ENCODE results near the gene SORCS1.

SORCS1 gene

DNA sequence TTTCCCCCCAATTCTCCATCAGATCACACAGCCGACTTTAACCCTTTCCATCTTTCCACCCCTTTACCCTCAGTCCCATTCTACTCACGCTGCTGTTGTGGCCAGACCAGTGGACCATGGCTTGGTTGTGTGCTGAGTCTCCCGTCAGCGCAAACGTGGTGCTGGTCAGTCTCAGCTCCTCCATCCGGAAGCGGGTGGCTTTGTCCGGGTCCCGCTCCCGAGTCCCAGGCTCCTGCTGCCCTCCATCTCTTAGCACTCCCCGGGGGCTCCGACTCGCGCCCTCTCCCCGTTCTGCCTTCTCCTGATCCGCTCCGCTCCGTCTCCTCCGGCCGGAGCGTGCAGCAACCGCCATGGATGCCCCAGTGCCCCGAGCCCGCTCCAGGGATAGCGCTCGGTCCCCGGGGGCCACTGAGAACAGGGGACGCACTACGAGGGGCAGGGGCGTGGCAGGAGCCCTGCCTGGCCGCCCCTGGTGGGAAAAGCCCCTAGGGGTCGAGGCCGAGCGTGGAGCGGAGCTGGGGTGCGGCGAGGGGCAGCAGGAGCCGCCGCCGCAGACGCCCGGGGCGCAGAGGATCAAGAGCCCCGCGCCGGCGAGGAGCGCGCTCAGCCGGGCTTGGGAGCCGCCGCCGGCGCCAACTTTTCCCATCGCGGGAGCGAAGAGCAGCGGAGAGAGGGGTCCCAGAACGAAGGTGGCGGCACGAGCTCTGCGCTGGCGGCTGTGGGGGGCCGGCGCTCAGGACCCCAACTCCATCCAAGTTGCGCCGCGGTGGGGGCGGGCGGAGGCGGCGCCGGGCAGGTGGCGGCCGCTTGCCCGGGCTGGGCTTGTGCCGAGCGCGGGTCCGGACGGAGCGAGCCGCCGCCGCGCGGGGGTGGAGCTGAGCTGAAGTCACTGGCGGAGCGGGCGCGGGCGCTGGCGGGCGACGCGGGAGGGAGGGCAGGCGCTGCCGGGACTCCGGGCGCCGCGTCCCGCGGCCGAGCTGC lies at the start of gene SORCS1:
Gene SORCS1, minus strand, starts transcription at position 826 of the 981 bp plus-strand sequence.
- peak within 1 kb of the TSS; percentile 88 to 91 (median 90) for H3K4me3 Mint-ChIP-seq
- TF ChIP-seq CTCF (IDR thresholded peaks at IDR 0.05; ENCODE audit: unreplicated experiment in 3 of 3), result no peak
- no peaks in the 10 kb centered on the region for H3K36me3 Mint-ChIP-seq (ENCODE audit: low read depth)
- H3K27me3 Mint-ChIP-seq (ENCODE audit: low read depth), result peaks cover 88% of the 10 kb centered on the region
- peak within 1 kb of the TSS in 1 of 3 experiments; percentile 49 for H3K27ac Mint-ChIP-seq
- peaks cover 5% of the 10 kb centered on the region for H3K4me1 Mint-ChIP-seq
- H3K9me3 Mint-ChIP-seq, result no peaks in the 10 kb centered on the region

DNA sequence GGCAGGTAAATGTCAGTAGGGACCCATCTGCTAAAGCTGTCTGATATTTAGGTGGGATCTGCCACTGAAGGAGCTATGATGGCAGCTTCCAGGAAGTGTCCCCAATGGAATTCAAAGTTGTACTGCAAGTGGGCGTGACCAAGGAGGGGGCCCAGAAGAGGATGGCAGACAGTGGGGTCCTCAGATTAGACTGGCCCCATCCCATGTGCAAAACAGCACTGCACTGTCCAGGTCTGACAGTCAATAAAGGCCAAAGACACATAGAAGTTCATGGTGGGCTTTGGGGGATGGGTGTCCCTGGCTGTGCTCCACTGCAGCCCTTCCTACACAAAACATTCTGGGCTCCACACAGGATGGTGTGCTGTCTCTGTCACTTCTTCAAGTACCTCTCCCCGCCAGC lies 49.8 kb upstream of the SORCS1 start:
- H3K27ac Mint-ChIP-seq, result no peak overlapping the region
- no peaks in the 10 kb centered on the region for H3K36me3 Mint-ChIP-seq (ENCODE audit: low read depth)
- no peaks in the 10 kb centered on the region for H3K9me3 Mint-ChIP-seq
- no peak for TF ChIP-seq CTCF (IDR thresholded peaks at IDR 0.05; ENCODE audit: unreplicated experiment in 3 of 3)
- no peaks in the 10 kb centered on the region for H3K27me3 Mint-ChIP-seq (ENCODE audit: low read depth)
- H3K4me1 Mint-ChIP-seq, result no peaks in the 10 kb centered on the region
- H3K4me3 Mint-ChIP-seq, result no peak overlapping the region

DNA sequence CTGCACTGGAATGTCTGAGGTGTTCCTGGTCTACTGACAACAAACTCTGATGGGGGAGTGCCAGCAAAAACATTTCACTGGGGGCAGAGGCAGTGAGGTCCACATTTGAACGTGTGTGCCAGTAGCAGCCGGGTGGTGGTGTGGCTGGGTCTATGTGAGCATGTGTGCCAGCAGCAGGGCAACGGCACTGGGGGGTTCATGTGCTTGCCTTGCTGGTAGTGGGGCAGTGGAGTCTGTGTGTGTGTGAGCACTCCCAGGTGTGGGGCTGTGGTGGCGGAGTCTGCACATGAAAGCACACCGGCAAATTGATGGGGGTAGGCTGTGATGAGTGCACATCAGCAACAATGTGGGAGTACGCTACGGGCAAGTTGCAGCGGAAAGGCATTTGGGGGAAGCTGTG lies 49.4 kb upstream of the SORCS1 start:
- Mint-ChIP-seq H3K36me3 (ENCODE audit: low read depth) (no peaks in the 10 kb centered on the region), H3K4me1 (no peaks in the 10 kb centered on the region), H3K9me3 (no peaks in the 10 kb centered on the region), H3K27me3 (ENCODE audit: low read depth) (no peaks in the 10 kb centered on the region), H3K4me3 (no peak overlapping the region), H3K27ac (no peak overlapping the region)
- no peak for TF ChIP-seq CTCF (IDR thresholded peaks at IDR 0.05; ENCODE audit: unreplicated experiment in 3 of 3)

GRCh38 chr10:107206833-107207232 lies 42.3 kb upstream of the SORCS1 start:
- no peaks in the 10 kb centered on the region for H3K36me3 Mint-ChIP-seq (ENCODE audit: low read depth)
- no peaks in the 10 kb centered on the region for H3K9me3 Mint-ChIP-seq
- no peak overlapping the region for H3K27ac Mint-ChIP-seq
- no peaks in the 10 kb centered on the region for H3K4me1 Mint-ChIP-seq
- no peak overlapping the region for H3K4me3 Mint-ChIP-seq
- no peak for TF ChIP-seq CTCF (IDR thresholded peaks at IDR 0.05; ENCODE audit: unreplicated experiment in 3 of 3)
- no peaks in the 10 kb centered on the region for H3K27me3 Mint-ChIP-seq (ENCODE audit: low read depth)

GRCh38 chr10:107169516-107169915 lies 5.0 kb upstream of the SORCS1 start:
- no peak for TF ChIP-seq CTCF (IDR thresholded peaks at IDR 0.05; ENCODE audit: unreplicated experiment in 3 of 3)
- Mint-ChIP-seq H3K27me3 (ENCODE audit: low read depth) (peaks cover 54% of the 10 kb centered on the region), H3K9me3 (no peaks in the 10 kb centered on the region), H3K4me3 (no peak overlapping the region), H3K27ac (no peak overlapping the region), H3K4me1 (peaks cover 5% of the 10 kb centered on the region), H3K36me3 (ENCODE audit: low read depth) (no peaks in the 10 kb centered on the region)

DNA sequence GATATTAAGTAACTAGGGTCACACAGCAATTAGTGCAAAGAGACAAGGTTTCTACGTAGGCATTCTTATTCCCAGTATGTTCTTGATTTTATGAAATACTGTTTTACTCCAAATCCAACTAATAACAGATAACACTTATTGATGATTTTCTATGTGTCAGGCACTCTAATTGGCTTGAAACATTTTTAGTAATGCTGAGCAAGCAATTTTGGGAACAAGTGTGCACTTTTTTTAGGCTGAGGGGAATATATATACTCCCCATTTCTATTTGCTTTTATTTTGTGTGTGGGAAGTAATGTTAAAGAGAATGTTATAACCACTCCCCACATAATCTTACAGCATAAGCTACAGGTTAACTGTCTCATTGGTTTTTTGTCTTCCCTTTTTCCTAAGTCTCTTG lies 4.2 kb upstream of the SORCS1 start:
- no peak for TF ChIP-seq CTCF (IDR thresholded peaks at IDR 0.05; ENCODE audit: unreplicated experiment in 3 of 3)
- no peaks in the 10 kb centered on the region for H3K36me3 Mint-ChIP-seq (ENCODE audit: low read depth)
- H3K4me3 Mint-ChIP-seq, result no peak overlapping the region
- peaks cover 56% of the 10 kb centered on the region for H3K27me3 Mint-ChIP-seq (ENCODE audit: low read depth)
- peaks cover 5% of the 10 kb centered on the region for H3K4me1 Mint-ChIP-seq
- no peak overlapping the region for H3K27ac Mint-ChIP-seq
- H3K9me3 Mint-ChIP-seq, result no peaks in the 10 kb centered on the region

All from nephron (organoid).